SK-N-DZ (cell line): ENCODE data around the gene SMAD7.

Source experiments
- DNase-seq: peaks from one replicate; pipeline ENCODE4 v3.0.0-alpha.2; 2015; ENCODE audit warnings: low spot score

SMAD7 gene

DNA sequence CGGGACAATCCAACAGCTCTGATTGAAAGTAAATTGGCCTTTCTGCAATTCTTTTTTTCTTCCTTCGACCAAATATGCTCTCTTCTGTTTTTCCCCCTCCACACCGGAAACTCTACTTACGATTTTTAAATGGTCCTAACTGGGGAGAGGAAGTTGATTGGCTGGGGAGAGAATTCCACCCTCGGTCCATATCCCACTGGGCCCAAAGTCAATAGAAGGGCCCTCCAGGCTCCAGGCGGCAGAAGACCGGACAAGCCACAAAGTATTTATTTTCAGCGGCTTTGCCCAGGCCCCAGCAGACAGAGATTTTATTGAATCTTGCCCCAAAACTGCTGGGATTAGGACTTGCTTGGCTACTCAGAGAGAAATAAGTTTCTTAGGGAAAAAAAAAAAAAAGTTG, 37.1 kb upstream of the SMAD7 start:
- DNase-seq = no peak

DNA sequence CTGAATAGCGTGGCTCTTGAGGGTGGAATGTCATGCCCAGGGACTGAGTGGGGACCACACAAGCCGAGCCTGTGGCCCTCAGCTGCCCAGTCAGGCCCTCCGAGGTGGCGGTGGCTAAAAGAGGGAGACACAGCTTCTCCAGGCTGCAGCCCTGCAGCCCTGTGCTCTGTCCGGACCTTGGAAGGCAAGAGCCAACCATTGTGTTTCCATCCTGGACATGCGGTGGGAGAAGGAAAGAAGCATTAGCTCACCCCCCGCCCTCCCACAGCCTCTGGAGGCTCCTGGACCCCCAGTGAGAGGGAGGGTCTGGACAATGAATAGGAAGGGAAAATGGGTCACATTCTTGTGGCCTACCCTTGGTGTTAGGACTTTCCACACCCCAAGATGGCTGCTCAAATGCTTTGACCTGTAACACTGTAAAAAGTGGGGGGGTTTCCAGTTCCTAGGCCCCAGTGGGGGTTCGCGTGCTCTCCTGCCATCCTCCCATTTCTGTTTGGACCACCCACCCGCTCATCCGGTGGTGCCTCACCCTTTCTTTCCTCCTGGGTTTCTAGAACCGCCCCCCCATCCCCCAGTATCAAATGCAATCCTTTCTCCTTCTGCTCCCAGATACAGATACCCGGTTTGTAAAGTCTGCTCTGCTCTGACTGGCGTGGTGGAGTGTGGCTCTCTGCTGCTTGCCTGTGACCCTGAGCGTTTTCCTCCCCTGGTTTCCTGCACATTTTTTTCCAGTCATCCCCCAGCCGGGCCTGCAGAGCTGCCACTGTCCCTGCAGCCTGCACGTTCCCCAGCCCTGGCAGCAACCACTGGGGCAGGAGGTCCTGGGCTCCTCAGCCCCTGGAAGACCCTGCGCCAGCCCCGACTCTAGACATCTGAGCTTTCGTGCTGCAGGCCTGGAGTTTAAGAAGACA, 36.3 kb upstream of the SMAD7 start:
- DNase-seq = no peak

DNA sequence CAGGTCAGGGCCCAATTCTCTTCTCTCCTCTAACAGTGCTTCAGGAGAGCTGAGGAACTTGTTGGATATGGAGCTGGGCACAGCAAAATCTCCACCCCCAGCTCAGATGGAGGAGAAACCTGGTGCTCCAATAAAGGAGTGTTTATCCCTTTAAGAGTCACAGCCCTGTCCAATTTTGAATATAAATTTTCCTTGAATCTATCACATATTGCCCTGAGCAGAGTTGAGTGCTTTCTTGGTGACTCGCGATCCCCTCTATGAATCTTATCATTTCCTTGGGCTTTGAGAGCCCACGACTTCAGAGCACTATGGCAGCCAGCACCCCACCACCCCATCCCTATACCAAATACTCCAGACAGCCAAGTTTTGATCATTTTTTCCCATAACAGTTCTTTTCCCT, 34.4 kb upstream of the SMAD7 start:
- DNase-seq = no peak

DNA sequence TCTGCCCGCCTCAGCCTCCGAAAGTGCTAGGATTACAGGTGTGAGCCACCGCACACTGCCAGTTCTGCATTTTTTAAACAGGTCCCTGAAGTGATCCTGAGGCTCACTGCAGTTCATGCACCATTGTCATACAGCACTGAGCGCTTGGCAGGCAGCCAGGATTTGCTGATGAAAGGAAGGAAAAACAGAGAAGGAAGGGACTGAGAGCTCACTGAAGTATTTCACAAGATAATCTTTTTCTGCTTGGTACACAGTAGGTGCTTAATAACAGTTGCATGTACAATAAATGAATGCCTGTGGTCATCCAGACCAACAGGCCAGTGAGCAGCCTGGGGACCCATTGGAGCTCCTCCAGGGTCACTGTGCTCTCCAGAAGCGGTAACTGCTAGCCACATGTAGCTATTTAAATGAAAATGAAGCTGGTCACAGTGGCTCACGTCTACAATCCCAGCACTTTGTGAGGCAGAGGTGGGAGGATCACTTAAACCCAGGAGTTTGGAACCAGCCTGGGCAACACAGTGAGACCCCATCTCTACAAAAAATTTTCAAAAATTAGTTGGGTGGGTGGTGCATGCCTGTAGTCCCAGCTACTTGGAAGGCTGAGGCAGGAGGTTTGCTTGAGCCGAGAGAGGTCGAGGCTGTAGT, 33.1 kb upstream of the SMAD7 start:
- no peak for DNase-seq

DNA sequence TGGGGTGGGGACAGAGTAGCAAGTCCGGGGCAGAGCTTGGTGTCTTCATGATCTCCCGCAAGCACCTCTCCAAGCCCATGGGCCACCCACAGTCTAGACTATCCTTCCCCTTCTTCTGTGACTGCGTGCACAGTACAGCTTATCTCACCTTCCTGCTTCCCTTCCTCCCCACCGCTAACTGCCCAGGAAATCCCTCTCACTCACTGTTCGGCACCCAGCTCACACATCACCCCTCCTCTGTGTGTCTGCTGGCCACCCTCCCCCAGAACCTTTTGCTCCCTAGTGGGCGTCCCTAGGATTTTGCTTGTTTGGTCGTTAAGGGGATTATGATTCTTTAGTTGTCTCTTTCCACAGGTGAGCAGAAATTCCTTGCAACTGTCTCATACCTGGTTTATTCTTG, 31.5 kb upstream of the SMAD7 start:
- no peak for DNase-seq

DNA sequence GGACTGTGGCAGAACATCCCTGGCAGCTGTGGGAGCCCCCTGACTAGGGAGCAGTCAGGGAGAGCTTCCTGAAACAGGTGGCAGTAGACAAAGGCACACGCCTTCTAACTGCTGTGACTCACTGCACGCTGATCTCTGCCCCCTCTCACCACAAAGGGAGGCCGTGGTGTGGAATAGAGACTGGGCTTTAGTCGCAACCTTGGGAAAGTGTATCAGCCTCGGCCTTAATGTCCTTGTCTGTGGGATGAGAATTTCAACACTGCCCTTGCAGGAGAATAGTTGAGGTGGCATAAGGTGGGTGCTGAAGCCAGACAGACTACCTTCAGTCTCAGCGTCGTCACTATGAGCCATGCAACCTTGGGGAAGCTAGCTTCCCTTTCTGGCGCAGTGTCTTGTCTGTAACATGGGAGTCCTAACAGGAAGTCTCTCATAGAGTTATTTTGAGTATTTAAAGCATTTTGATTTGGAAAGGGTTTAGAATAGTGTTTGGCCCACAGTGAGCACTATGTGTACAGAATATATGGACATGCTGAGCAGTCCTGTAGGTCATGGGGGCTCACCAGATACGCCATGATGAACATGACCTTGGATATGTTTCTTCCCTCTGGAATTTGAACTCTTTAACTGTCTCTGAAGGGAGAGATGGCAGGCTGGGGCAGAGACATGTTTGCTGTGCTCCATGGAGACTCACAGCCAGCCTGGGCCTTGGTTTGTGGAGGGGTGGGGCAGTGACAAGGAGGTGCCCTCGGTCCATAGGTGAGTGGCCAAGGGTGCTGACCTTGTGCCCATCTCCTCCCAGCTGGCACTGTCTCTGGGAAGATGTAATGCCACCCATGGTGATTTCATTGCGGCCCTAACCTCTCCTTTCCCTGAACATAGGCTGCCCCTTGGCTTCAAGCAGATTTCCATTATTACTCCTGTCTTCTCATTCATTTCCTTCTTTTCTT, 29.5 kb upstream of the SMAD7 start:
- no peak for DNase-seq

DNA sequence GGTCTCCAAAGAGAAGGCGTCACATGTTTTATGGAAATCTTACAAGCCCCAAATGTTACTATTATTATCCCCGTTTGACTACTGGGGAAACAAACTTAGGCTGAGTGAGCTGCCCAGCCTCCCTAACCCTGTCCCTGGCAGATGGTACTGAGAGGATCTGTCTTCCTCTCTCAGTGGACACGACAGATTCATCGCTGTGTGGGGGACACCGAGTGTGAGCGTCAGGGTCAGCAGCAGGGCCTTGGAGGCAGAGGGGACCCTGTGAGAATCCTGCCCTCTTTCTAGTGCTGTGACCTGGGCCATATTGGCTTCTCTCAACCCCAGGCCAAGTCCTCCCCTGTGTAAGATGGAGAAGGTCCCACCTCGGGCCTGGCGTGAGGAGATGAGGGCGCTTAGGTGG, 27.1 kb upstream of the SMAD7 start:
- DNase-seq = no peak

- DNase-seq = no peak
Observed at GRCh38 chr18:48975817-48976649, 25.3 kb upstream of the SMAD7 start.

DNA sequence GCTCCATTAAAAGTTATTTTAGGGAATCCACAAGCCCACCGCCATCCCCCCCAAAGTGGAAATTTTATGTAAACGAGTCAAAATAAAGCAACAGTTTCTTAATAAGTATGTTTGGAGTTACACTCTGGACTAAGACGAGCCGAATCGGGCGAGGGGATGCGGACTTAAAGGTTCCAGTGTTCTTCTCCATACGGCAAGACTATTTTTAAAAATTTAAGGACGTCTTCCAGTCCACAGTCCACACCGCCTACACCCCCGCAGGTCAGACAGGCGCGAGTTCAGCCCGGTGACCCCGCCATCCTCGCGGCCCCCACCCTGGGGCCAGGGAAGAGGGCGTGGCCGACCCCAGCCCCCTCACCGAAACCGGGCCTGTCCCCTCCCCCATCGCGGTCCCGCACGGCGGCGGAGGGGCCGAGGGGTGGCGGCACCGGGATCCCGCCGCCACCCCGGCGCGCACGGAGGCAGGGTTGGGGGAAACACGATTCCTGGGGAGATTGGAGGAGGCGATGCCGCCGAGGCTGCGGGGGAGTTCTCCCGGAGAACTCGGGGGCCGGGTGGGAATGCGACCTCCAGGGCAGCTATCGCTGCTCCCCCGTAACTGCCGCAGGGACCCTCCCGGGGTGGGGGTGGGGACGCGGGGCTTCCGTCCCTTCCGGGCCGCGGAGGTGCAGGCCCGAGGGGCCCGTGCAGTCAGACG, 24.5 kb upstream of the SMAD7 start:
- no peak for DNase-seq

- no peak for DNase-seq
Observed at GRCh38 chr18:48974304-48975119, 23.7 kb upstream of the SMAD7 start.

GRCh38 chr18:48973731-48974130, 23.0 kb upstream of the SMAD7 start:
- DNase-seq = no peak

GRCh38 chr18:48968412-48969215, 17.8 kb upstream of the SMAD7 start:
- DNase-seq = no peak

DNA sequence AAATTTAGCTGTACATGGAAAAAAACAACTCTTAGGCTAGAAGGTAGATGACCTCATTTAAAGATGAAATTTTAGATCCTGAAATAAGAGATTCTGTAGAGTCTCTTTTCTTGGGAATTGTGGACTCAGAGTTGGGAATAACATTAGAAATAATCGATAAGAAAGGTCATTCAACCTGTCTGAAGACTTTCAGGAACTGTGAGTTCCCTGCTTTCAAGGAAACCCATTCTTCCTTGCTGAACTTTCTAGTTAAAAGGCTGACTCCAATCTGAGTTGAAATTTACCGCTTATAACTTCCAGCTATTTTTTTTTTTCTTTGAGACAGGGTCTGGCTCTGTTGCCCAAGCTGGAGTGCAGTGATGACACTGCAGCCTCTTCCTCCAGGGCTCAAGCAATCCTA, 16.8 kb upstream of the SMAD7 start:
- no peak for DNase-seq

- no peak for DNase-seq
Observed at GRCh38 chr18:48966523-48966922, 15.8 kb upstream of the SMAD7 start.

- DNase-seq = no peak
Observed at GRCh38 chr18:48963586-48964470, 13.1 kb upstream of the SMAD7 start.

- DNase-seq = no peak
Observed at GRCh38 chr18:48962994-48963561, 12.3 kb upstream of the SMAD7 start.

- no peak for DNase-seq
Observed at GRCh38 chr18:48962252-48962993, 11.7 kb upstream of the SMAD7 start.
